Left cardiac atrium (tissue), 4 donors: ENCODE results near the gene TMEM131. TPM values are rescaled to one million over a fixed set of nuclear protein-coding genes. Genes with fewer than 3 reads are reported as not detected.
"Not testable (repeated sequence)": the region's sequence is repeated elsewhere in the genome, so short reads cannot be mapped to it uniquely, and the experiment has no call there.

Experiments
- ATAC-seq, 2 donors: fragments of 200-7000 bp; cut with Tn5 transposase; one replicate each; pipeline ENCODE4 v1.9.1; 2020; ENCODE audit warnings: mild to moderate bottlenecking in 2 of 2, moderate library complexity in 2 of 2
- DNase-seq: peaks from one replicate; pipeline ENCODE4 v3.0.0-alpha.2; 2020
- intact Hi-C, 2 donors: fragments of 100-400 bp; cut with DNase I; formaldehyde crosslinking; loops; one replicate each; pipeline versions ENCODE4 v1.14.1 to v1.15.1; 2022 to 2023
- total RNA-seq, 2 donors: library from RNA; stranded (reverse); fragmentation: NEBNext Ultra II Directional; extraction: Animal tissue kit (Norgen Biotek cat#: 25700); gene quantifications; one replicate each; pipeline ENCODE4 v1.2.1, GENCODE V29; 2021
- donor health status: DM: no; HTN: yes; CAD: no.
- donor health status: DM: no; HTN: yes; CAD: no; lungs with severe emphysema.
- donor health status: DM: yes; HTN: yes; CAD: no.
- donor health status: Dilated cardiomyopathy.

The TMEM131 gene
- total RNA-seq, 2 donors from 2014 or later: 26.2 to 26.5 TPM

DNA sequence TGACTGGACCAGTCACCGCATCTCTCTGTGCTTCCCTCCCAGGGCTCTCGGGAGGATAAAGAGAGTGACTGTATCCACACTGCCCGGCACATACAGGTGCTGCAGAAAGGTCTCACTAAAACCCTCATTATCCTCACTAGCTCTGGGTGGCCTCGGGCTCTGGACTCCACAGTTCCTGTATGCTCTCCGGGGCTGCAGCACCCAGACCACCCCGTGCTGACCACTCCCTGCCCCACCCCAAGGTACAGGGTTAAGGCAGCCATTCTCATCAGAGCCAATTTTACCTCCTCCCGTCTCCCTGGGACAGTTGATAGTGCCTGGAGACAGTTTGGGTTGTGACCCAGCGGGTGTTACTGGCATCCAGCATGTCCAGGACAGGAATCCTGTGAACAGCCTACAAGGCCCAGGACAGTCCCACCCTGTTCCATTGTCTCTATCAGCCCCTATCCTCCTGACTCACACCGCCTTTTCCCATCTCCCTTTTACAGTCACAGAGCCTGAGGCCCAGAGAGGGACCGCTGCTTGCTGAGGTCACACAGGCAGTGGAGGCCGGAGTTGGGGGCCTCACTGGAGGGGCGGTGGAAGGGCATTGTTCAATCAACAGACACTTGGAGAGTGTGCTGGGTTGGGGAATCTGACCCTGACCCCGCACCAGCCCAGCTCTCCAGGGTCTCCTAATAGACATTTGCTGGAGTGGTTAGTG is 280.6 kb downstream of the TMEM131 start:
- intact Hi-C loops: loop anchor here in 1 of 2 donors (10.0 kb wide), 1 partner anchor 670 kb away; no protein-coding TSS in a partner anchor
- ATAC-seq (no peak), DNase-seq (peak; percentile 13)

DNA sequence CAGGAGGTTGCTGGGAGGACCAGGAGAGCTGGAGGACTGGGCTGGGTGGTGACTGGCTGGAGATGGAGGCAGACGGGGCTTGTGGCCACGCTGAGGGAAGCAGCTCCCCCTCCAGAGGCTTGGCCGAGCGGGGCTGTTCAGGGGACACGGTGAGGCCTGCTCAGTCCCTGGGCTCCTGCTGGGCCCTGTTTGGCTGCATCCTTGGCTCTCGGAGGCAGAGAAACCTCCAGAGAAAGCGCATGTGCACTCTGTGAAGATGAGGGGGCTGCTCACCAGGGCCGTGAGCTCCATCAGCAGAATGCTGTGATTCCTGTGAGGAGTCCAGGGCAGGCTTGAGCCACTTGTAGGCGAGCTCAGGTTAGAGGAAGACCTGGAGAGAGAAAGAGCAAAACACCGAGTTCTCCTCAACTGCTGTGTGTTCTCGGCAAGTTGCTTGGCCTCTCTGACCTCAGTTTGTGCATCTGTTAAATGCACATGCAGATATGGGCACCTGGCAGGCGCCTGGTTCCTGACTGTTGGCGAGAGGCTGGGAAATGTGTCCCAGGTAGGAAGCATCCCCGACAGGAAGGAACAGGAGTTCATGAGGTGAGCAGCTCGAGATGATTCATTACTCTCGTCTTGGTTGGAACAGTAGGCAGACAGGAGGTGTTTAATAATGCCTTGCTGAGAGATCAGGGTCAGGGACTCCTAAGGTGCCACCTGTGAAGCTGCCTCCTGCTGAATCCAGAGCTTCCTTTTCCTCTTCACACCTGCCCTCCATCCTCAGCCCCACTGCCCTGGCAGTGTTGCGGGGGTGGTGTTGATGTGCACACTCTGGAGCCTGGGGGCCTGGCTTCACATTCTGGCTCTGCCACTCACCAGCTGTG is 281.4 kb downstream of the TMEM131 start:
- ATAC-seq (no peak), DNase-seq (peak; percentile 12)
- intact Hi-C loops: loop anchor here in 1 of 2 donors (10.0 kb wide), 1 partner anchor 670 kb away; no protein-coding TSS in a partner anchor

DNA sequence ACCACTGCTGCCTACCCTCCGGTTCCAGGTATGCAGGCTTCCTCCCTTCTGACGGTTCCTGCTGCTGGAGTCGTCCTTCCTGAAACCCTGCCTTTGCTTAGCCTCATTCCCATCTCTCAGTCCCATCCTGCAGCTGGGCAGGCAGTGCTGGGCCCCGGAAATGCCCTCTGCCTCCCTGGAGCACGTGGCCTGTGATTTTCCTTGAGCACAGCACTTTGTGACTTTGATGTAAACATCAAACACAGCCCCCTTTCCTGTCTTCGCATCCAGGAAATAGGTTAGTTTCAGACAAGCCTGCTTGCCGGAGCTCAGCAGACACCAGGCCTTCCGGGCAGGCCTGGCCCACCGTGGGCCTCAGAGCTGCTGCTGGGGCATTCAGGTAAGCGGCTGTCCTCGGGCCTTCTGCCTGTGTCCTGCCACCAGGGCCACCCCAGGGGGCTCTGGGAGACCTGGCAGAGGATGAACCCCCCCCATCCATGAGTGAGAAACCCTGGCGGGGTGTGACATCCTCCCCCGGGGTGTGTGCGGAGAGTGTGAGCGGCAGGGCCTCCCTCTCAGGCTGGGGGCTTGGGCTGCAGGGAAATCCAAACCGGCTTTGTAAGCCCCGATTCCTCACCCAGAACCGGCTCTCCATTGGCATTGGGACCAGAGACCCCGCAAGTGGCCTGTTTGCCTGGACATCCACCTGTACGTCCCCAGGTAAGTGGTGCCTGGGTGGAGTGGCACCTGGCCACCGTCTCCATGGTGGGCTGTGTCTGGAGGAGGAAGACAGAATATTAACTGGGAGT is 282.3 kb downstream of the TMEM131 start, which contains the start of gene ZAP70:
Gene ZAP70 (plus strand): TSS at position 281 of the 788 bp plus-strand sequence. CDS start 10,461 bp downstream, outside the sequence.
- DNase-seq: peak; percentile 20
- intact Hi-C loops: loop anchor here in 1 of 2 donors (10.0 kb wide), 1 partner anchor 671 kb away; no protein-coding TSS in a partner anchor
- ATAC-seq: peak in 1 of 2 donors; percentile 43

DNA sequence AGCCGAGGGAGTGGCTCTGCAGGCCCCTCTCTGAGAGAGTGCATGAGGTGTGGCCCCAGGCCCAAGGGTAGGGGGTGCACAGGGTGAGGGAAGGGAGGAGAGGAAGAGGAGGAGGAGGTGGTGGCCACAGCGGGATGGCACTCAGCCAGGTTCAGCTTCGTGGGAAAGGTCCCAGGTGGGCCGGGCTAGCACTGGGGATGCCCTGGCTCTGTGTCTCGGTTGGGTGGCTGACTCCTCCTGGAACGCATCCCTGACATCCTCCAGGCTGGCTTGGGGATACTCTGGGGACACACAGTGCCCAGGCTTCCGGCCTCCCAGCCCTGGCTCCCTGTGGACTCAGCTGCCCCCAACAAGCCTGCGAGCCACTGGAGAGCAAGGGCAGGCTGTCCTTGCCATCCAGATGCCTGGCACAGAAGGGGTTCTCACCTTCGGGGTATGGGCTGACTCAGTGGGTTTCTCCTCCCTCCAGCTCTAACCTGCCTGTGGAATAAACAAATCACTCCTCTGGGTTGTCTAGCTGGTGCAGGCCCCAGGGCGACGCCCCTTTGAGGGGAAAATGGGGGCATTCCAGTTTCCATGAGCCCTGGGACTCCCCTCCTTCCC is 283.0 kb downstream of the TMEM131 start:
- ATAC-seq (no peak), DNase-seq (no peak)
- intact Hi-C loops: loop anchor here in 1 of 2 donors (10.0 kb wide), 1 partner anchor 672 kb away; no protein-coding TSS in a partner anchor

DNA sequence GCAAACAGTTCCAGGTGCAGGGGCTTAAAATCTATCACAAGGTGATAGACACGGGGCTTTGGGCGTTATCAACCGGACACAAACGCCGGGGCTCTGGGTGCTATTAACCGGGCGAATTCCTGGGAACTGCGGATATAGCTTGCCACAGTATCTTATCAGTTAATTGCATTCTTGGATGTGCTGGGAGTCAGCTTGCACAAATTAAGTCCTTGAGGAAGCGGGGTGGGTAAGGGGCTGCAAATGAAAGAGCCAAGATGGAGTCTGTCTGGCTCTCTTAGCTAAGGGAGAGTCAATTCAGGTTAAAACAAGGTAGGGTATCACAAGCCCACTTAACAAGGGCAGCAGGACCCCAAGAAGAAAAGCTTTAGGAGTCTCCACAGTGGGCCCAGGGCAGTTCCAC is 283.6 kb downstream of the TMEM131 start:
- DNase-seq, ATAC-seq: not testable (repeated sequence)
- intact Hi-C loops: loop anchor here in 1 of 2 donors (10.0 kb wide), 1 partner anchor 673 kb away; no protein-coding TSS in a partner anchor

DNA sequence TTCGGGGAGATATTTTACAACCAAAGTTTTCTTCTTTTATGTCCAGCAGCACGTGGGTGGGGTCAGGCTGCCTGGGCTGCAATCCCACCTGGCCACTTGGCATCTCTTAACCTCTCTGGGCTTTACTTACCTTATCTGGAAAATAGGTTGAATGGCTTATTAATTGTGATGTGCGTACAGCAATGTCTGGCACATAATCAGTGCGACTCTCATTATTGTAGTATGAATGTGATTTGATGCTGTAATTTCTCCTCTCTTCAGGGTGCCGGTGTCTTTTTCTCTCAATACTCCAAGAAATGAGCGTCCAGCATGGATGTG is 284.4 kb downstream of the TMEM131 start:
- DNase-seq (no peak), ATAC-seq (no peak)
- intact Hi-C loops: loop anchor here in 1 of 2 donors (10.0 kb wide), 1 partner anchor 673 kb away; no protein-coding TSS in a partner anchor

DNA sequence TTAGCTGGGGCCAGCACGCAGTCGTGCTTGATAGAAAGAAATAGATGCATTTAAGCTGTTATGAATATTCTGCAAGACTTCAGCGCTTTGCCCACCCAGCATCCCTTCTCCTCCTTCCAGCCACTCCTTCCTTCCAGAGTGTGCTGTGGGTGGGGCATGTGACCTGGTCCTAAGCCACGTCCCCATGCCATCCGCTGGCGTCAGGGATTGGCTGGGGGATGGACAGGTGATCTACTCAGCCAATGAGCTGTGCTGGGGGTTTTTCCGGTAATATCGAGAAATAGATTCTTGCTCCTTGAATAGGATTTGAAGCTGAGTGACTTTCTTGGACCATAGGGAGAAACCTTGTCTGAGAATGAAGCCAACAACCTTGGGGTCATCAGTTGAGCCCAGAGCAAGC is 287.1 kb downstream of the TMEM131 start:
- ATAC-seq (no peak), DNase-seq (no peak)
- intact Hi-C loops: no loop called here

DNA sequence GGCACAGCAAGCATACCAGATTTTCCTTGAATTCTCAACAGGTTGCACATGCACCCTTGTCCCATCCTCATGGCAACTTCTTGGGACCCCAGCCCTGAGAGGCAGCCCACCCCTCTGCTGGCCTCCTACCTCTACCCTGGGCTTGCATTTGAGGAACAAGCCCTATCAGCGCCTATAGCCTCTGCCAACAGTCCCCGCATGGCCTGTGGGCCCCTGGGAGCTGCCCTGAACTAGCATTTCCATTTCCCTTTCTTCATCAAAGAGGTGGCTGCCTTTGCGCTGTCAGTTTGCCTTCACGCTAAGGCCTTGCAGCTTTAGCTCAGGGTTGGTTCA is 287.7 kb downstream of the TMEM131 start:
- DNase-seq (no peak), ATAC-seq (no peak)
- intact Hi-C loops: no loop called here

DNA sequence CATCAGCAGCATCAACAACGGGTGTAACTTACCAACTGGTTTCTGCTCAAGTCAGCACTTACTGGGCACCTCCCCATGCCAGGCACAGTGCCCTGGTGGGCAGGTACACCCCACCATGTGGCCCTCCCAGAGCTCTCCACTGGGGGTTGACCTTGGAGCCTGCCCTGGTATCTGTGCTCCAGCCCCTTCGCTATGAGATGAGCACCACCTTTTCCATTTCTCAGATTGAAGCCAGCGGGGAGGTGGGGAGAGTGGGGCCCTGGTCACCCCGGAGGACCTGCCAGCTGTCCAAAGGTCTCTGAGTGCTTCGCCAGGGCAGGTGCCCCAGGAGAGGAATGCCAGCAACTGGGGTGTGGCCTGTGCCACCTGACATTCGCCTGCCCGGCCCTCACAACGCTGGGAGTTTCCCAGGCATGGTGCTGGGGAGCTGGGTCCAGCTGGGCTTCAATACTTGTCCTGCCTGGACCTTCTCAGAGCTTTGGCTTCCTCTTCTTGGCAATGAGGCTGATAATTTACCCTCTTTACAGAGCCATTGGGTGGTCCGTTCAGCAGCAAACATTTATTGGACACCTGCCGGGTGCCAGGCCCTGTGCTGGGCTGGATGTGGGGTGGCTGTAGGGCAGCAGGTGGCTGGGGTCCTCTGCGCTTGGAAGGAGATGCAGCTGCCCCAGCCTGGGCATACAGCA is 288.2 kb downstream of the TMEM131 start:
- ATAC-seq (no peak), DNase-seq (no peak)
- intact Hi-C loops: no loop called here

DNA sequence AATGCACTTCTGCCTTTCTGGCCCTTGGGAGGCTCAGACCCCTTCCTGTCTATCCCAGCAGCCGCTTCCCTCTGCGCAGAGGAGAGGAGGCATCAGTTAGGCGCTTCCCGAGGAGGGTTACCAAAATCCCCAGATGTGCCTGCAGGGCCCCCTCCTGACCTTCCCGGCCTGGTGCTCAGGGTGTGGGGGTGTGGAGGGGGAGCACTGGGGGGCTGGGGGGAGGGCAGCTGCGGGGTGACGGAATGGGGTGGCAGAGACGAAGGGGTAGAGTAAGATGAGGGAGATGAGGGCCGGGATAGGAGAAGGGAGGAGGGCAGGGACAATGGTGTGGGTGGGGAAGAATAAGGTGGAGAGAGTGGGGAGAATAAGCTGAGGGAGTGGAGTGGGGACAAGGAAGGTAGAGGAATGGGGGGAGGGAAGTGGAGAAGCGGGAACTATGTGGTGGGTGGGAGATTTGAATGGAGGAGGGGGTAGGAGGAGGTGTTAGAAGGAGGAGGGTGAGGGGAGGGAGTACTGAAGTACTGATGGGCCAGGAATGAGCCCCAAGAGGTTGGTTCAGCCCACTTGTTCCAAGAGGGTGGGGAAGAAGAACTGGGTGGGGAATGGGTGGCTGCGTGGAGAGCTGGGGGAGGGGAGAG is 288.9 kb downstream of the TMEM131 start:
- intact Hi-C loops: no loop called here
- ATAC-seq: no peak
- DNase-seq: no peak

Other genes with a start within 250 kb of the TMEM131 start
- under 1 TPM in 1 of 2 donors, not detected in 1; 0.50 TPM for gene VWA3B, start 91.2 kb upstream of the TMEM131 start, total RNA-seq